UCSD-AML1 (cell line): ENCODE results near the gene ARHGEF40.

ENCODE experiments used
- DNase-seq: peaks from one replicate; lab custom pipeline; 2025; ENCODE audit not compliant: unreplicated experiment; lab: John Stamatoyannopoulos, UW

The ARHGEF40 gene

GRCh38 chr14:21070083-21070609 is at the start of gene ARHGEF40:
Gene ARHGEF40 (plus strand): TSS chr14:21070304. CDS start chr14:21070397, 93 bp downstream.
- DNase-seq = peak; percentile 44

- DNase-seq = no peak
These were observed 49.0 kb upstream of the ARHGEF40 start for GRCh38 chr14:21020977-21021545.

- no peak for DNase-seq
These were observed 47.4 kb upstream of the ARHGEF40 start for GRCh38 chr14:21022686-21023085.

GRCh38 chr14:21023174-21023573 is 46.9 kb upstream of the ARHGEF40 start:
- DNase-seq = peak; percentile 53

- DNase-seq = peak; percentile 27
These were observed 46.1 kb upstream of the ARHGEF40 start for GRCh38 chr14:21023817-21024584.

- peak; percentile 76 for DNase-seq
These were observed 45.3 kb upstream of the ARHGEF40 start, which contains the start of gene NDRG2 for GRCh38 chr14:21024585-21025370. Gene NDRG2 (minus strand): TSS chr14:21025061. CDS start chr14:21023315, 1,746 bp downstream.

- no peak for DNase-seq
These were observed 44.5 kb upstream of the ARHGEF40 start for GRCh38 chr14:21025371-21026273.

GRCh38 chr14:21026274-21026987 is 43.7 kb upstream of the ARHGEF40 start:
- no peak for DNase-seq

GRCh38 chr14:21026988-21027315 is 43.2 kb upstream of the ARHGEF40 start:
- DNase-seq = no peak

- no peak for DNase-seq
These were observed 40.2 kb upstream of the ARHGEF40 start, which contains the start of gene TPPP2 for GRCh38 chr14:21029917-21030316. Gene TPPP2 (plus strand): TSS chr14:21030217. CDS start chr14:21030582, 365 bp downstream.

GRCh38 chr14:21030531-21030930 is 39.6 kb upstream of the ARHGEF40 start:
- DNase-seq = no peak

GRCh38 chr14:21032326-21033132 is 37.6 kb upstream of the ARHGEF40 start:
- DNase-seq = no peak

GRCh38 chr14:21033133-21033698 is 36.9 kb upstream of the ARHGEF40 start:
- DNase-seq = no peak

- no peak for DNase-seq
These were observed 35.4 kb upstream of the ARHGEF40 start, which contains the start of gene RNASE13 for GRCh38 chr14:21034707-21035106. Gene RNASE13 (minus strand): TSS chr14:21034807. CDS start chr14:21034288, 519 bp downstream.

GRCh38 chr14:21036751-21037150 is 33.4 kb upstream of the ARHGEF40 start:
- no peak for DNase-seq

GRCh38 chr14:21037156-21037555 is 32.9 kb upstream of the ARHGEF40 start:
- no peak for DNase-seq

- no peak for DNase-seq
These were observed 31.4 kb upstream of the ARHGEF40 start for GRCh38 chr14:21038441-21039422.
